K562 (cell line): ENCODE measurements around the gene PADI1. TPM values are rescaled to one million over a fixed set of nuclear protein-coding genes. Genes with fewer than 3 reads are reported as not detected.

Source experiments
- ATAC-seq: fragments of 200-7000 bp; cut with Tn5 transposase; 3 replicates; pipeline ENCODE4 v1.9.1; 2020; ENCODE audit warnings: moderate library complexity
- BruUV-seq: library from RNA; stranded (reverse); fragments of 400-500 nt; replicated peaks from 2 replicates; lab custom pipeline; 2021; lab: Mats Ljungman, UMichigan
- CTCF ChIA-PET: fragments of 300-600 bp; formaldehyde crosslinking; extraction: SDS; loops from one replicate; lab custom pipeline; 2021; ENCODE audit warnings: low intra/inter-chr PET ratio; lab: Yijun Ruan, JAX
- POLR2A ChIA-PET: fragments of 300-600, 350-650 bp; sonication (Branson Sonifier 250); formaldehyde crosslinking; extraction: SDS; loops from one replicate; lab custom pipeline; 2021; ENCODE audit warnings: antibody characterized with exemption, inconsistent platforms; lab: Yijun Ruan, JAX
- DNase-seq, 4 experiments: peaks; one replicate each; pipeline versions ENCODE4 v3.0.0 to v3.0.0-alpha.2; 2011 to 2018; ENCODE audit warnings: low spot score in 3 of 4, mixed read lengths in 3 of 4; ENCODE audit errors: extremely low read depth in 1 of 4
- FAIRE-seq: peaks from 2 replicates; lab custom pipeline; 2011; peaks lifted over from hg19 to GRCh38; lab: Jason Lieb, UNC
- H2AFZ ChIP-seq: 2 replicates; pipeline ENCODE4 v1.6.0; 2011; ENCODE audit warnings: low read depth, low read length, control low read depth, inconsistent platforms
- H3K27ac ChIP-seq: fragments of 200-600 bp; 3 replicates; pipeline ENCODE4 v1.8.0; 2011; ENCODE audit warnings: low read depth, mild to moderate bottlenecking, control low read depth, inconsistent platforms, low read length, moderate library complexity, mixed read lengths; ENCODE audit errors: extremely low read depth
- H3K27me3 ChIP-seq, 2 experiments: fragments of 300-600 bp in 1 of 2; 2 replicates in 1 of 2; 3 replicates in 1 of 2; pipeline versions ENCODE4 v1.6.0 to v1.8.0; 2011; ENCODE audit warnings: inconsistent platforms in 2 of 2, low read length in 2 of 2, mild to moderate bottlenecking in 1 of 2, mixed read lengths in 1 of 2, moderate library complexity in 1 of 2; ENCODE audit not compliant: control insufficient read depth in 2 of 2, insufficient read depth in 2 of 2
- H3K36me3 ChIP-seq: fragments of 300-600 bp; 3 replicates; pipeline ENCODE4 v1.8.0; 2011; ENCODE audit warnings: mild to moderate bottlenecking, low read length, inconsistent platforms; ENCODE audit not compliant: control insufficient read depth, insufficient read depth
- H3K4me1 ChIP-seq, 2 experiments: fragments of 200-600 bp in 1 of 2; replicated peaks in 1 of 2; 2 replicates in 1 of 2; 3 replicates in 1 of 2; pipeline versions ENCODE4 v1.5.1 to v1.8.0; 2011; ENCODE audit warnings: inconsistent platforms in 2 of 2, low read length in 2 of 2, mild to moderate bottlenecking in 1 of 2, mixed read lengths in 1 of 2, moderate library complexity in 1 of 2; ENCODE audit not compliant: control insufficient read depth in 2 of 2, insufficient read depth in 2 of 2
- H3K4me2 ChIP-seq: 2 replicates; pipeline ENCODE4 v1.6.1; 2011; ENCODE audit warnings: low read length, control low read depth, inconsistent platforms, mixed read lengths; ENCODE audit not compliant: insufficient read depth
- H3K4me3 ChIP-seq: fragments of 200-600 bp; sonication (generic), shearing (Covaris generic); 2 replicates; pipeline ENCODE4 v1.5.1; 2016; ENCODE audit warnings: control low read depth, inconsistent platforms
- H3K79me2 ChIP-seq: fragments of 200-600 bp; 3 replicates; pipeline ENCODE4 v1.8.0; 2011; ENCODE audit warnings: low read length, inconsistent platforms; ENCODE audit not compliant: control insufficient read depth, insufficient read depth
- H3K9ac ChIP-seq, 2 experiments: 2 replicates each; pipeline versions ENCODE4 v1.6.0 to v1.6.1; 2011; ENCODE audit warnings: low read depth in 2 of 2, low read length in 2 of 2, control low read depth in 1 of 2, inconsistent platforms in 1 of 2, mild to moderate bottlenecking in 1 of 2, mixed read lengths in 1 of 2; ENCODE audit not compliant: insufficient read depth in 1 of 2
- H3K9me1 ChIP-seq: one replicate; pipeline ENCODE4 v1.6.0; 2011; ENCODE audit warnings: inconsistent platforms, mild to moderate bottlenecking, low read length, moderate library complexity; ENCODE audit not compliant: control insufficient read depth, insufficient read depth
- H3K9me3 ChIP-seq: replicated peaks from 2 replicates; pipeline ENCODE4 v1.5.1; 2011; ENCODE audit warnings: low read depth, low read length, inconsistent platforms; ENCODE audit not compliant: control insufficient read depth, insufficient read depth
- H4K20me1 ChIP-seq: replicated peaks from 2 replicates; pipeline ENCODE4 v1.6.1; 2011; ENCODE audit warnings: low read length, inconsistent platforms, mixed read lengths; ENCODE audit not compliant: control insufficient read depth, insufficient read depth
- CBX1 ChIP-seq: sonication (generic); IDR thresholded peaks from 2 replicates; pipeline ENCODE4 v1.6.1; 2016; ENCODE audit warnings: antibody characterized with exemption, low read depth, mild to moderate bottlenecking
- ETV1 ChIP-seq: fragments of 450-650 bp; conservative IDR thresholded peaks from 2 replicates; pipeline ENCODE4 v1.6.1; 2016; ENCODE audit warnings: missing genetic modification characterization, control low read depth, low read depth, missing compliant biosample characterization
- FOXP1 ChIP-seq: sonication (generic); formaldehyde crosslinking; IDR thresholded peaks from 2 replicates; pipeline ENCODE4 v1.8.0; 2022; ENCODE audit warnings: mild to moderate bottlenecking, missing genetic modification reagents
- NELFE ChIP-seq: IDR thresholded peaks from 2 replicates; pipeline ENCODE4 v1.6.1; 2011; ENCODE audit warnings: mild to moderate bottlenecking; ENCODE audit not compliant: insufficient read depth, insufficient read length
- RBFOX2 ChIP-seq: fragments of 200-400 bp; formaldehyde crosslinking; IDR thresholded peaks from 2 replicates; pipeline ENCODE4 v1.6.1; 2017; ENCODE audit warnings: low read depth, mild to moderate bottlenecking, low read length, moderate library complexity
- ZNF766 ChIP-seq: fragments of 200-800 bp; sonication (Bioruptor generic); conservative IDR thresholded peaks from 2 replicates; pipeline ENCODE4 v1.6.1; 2016; ENCODE audit warnings: missing genetic modification characterization, missing compliant biosample characterization
- WGBS: fragments of 100-300 bp; shearing (Covaris generic); methylation state at CpG from one replicate; pipeline ENCODE4 v1.1.6; 2016; ENCODE audit warnings: low coverage, mixed read lengths; ENCODE audit not compliant: insufficient coverage; ENCODE audit errors: missing lambda C conversion rate; 5-methylcytosine and 5-hydroxymethylcytosine counted together
- in situ Hi-C: fragments of 300-500 bp; cut with MboI; formaldehyde crosslinking; loops from 4 replicates; pipeline ENCODE4 v1.15.0; 2018; ENCODE audit warnings: inconsistent platforms, mixed read lengths
- intact Hi-C: fragments of 100-400 bp; cut with micrococcal nuclease; formaldehyde crosslinking; loops from 2 replicates; pipeline ENCODE4 v1.14.2; 2022
- polyA plus RNA-seq, 8 experiments: library from polyadenylated mRNA; depleted of rRNA in 4 of 8; stranded (reverse) in 5 of 8; unstranded in 3 of 8; fragments of >200 nt; fragmentation: Nextera tagmentation in 2 of 8; fragmentation: Illumina TruSeq in 1 of 8; extraction: Ambion mirVana in 2 of 8; extraction: Trizol in 1 of 8; gene quantifications; 2 replicates each; pipeline versions ENCODE4 v1.2.1 to v1.2.3, GENCODE V29; 2011 to 2014; ENCODE audit warnings: inconsistent platforms in 1 of 8, missing spikeins in 1 of 8
- total RNA-seq, 7 experiments: library from RNA; depleted of rRNA in 6 of 7; stranded (reverse); fragments of >200 nt in 6 of 7; fragmentation: Illumina TruSeq in 2 of 7; extraction: Trizol in 2 of 7; gene quantifications; 2 replicates each; pipeline versions ENCODE4 v1.2.1 to v1.2.3, GENCODE V29; 2011 to 2021; ENCODE audit warnings: low replicate concordance in 1 of 7
- TF ChIP-seq, protein P1 (sequence below): fragments of 450-650 bp; formaldehyde crosslinking; IDR thresholded peaks from 2 replicates; pipeline ENCODE4 v1.4.0; 2020; ENCODE audit warnings: mild to moderate bottlenecking, moderate library complexity
- TF ChIP-seq, protein P2 (sequence below): fragments of 250-450 bp; sonication (Bioruptor Pico); IDR thresholded peaks from 2 replicates; pipeline ENCODE4 v1.8.0; 2021; ENCODE audit warnings: borderline replicate concordance, mild to moderate bottlenecking, moderate library complexity; ENCODE audit not compliant: poor library complexity, severe bottlenecking
- TF ChIP-seq, protein P3 (sequence below): fragments of 250-450 bp; sonication (Bioruptor Pico); IDR thresholded peaks from 2 replicates; pipeline ENCODE4 v1.4.0; 2020; ENCODE audit warnings: mild to moderate bottlenecking, moderate library complexity

The PADI1 gene
- total and polyA plus RNA-seq, 9 of the 15 experiments (the other 6 are each of a cell fraction or from before 2014, with no cell fraction given) = not detected

DNA sequence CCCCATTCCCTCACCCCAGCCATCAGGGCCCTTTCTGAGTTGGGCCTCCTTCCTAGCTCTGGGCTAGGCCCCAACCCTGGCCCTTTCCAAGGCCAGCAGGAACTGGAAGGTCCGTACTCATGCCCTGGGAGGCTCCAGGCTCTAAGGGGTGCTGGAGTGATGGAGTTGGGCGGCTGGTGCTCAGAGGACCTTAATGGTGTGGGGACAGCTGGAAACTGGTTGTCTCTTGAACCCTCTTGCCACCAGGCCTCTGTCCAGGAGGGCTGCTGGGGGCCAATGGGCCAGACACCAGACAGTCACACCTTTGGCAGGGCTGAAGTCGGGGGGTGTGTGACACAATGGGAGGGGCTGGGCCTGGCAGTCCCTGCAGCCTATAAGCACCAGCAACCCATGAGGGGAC, 9.2 kb upstream of the PADI1 start:
- Histone ChIP-seq H2AFZ (no peak overlapping the region), H3K4me2 (no peak overlapping the region), H4K20me1 (peaks cover 3% of the 10 kb centered on the region; the same call in 1 of the 2 replicates)
- CTCF ChIA-PET = no interaction called here
- intact Hi-C loops = no loop called here
- no TSS peak for BruUV-seq
- TF ChIP-seq RBFOX2 (no peak), CBX1 (no peak), NELFE (no peak), ETV1 (no peak), FOXP1 (CRISPR knock-in tag) (no peak), ZNF766 (no peak)
- TF ChIP-seq, protein P1, sequence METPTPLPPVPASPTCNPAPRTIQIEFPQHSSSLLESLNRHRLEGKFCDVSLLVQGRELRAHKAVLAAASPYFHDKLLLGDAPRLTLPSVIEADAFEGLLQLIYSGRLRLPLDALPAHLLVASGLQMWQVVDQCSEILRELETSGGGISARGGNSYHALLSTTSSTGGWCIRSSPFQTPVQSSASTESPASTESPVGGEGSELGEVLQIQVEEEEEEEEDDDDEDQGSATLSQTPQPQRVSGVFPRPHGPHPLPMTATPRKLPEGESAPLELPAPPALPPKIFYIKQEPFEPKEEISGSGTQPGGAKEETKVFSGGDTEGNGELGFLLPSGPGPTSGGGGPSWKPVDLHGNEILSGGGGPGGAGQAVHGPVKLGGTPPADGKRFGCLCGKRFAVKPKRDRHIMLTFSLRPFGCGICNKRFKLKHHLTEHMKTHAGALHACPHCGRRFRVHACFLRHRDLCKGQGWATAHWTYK (CRISPR knock-in tag) = no peak
- TF ChIP-seq, protein P2, sequence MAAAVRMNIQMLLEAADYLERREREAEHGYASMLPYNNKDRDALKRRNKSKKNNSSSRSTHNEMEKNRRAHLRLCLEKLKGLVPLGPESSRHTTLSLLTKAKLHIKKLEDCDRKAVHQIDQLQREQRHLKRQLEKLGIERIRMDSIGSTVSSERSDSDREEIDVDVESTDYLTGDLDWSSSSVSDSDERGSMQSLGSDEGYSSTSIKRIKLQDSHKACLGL (CRISPR knock-in tag) = no peak
- TF ChIP-seq, protein P3, sequence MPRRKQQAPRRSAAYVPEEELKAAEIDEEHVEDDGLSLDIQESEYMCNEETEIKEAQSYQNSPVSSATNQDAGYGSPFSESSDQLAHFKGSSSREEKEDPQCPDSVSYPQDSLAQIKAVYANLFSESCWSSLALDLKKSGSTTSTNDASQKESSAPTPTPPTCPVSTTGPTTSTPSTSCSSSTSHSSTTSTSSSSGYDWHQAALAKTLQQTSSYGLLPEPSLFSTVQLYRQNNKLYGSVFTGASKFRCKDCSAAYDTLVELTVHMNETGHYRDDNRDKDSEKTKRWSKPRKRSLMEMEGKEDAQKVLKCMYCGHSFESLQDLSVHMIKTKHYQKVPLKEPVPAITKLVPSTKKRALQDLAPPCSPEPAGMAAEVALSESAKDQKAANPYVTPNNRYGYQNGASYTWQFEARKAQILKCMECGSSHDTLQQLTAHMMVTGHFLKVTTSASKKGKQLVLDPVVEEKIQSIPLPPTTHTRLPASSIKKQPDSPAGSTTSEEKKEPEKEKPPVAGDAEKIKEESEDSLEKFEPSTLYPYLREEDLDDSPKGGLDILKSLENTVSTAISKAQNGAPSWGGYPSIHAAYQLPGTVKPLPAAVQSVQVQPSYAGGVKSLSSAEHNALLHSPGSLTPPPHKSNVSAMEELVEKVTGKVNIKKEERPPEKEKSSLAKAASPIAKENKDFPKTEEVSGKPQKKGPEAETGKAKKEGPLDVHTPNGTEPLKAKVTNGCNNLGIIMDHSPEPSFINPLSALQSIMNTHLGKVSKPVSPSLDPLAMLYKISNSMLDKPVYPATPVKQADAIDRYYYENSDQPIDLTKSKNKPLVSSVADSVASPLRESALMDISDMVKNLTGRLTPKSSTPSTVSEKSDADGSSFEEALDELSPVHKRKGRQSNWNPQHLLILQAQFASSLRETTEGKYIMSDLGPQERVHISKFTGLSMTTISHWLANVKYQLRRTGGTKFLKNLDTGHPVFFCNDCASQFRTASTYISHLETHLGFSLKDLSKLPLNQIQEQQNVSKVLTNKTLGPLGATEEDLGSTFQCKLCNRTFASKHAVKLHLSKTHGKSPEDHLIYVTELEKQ = no peak
- TF ChIP-seq, all 486 proteins: peak for 0
- H3K27me3 ChIP-seq = peaks cover 11 to 48% of the 10 kb centered on the region in 2 experiments; a peak in 4 of 5 replicates
- H3K4me1 ChIP-seq = peaks cover 0 to 8% of the 10 kb centered on the region in 2 experiments; a peak in 2 of 5 replicates
- WGBS = 8% methylated on average over 3 of the region's 3 CpGs
- ATAC-seq = no peak
- H3K79me2 ChIP-seq = no peaks in the 10 kb centered on the region
- H3K27ac ChIP-seq = no peak overlapping the region
- DNase-seq = no peak
- no peaks in the 10 kb centered on the region for H3K9me3 ChIP-seq
- no peak for FAIRE-seq
- no peaks in the 10 kb centered on the region for H3K36me3 ChIP-seq
- no peak overlapping the region for H3K4me3 ChIP-seq
- no peaks in the 10 kb centered on the region for H3K9me1 ChIP-seq
- in situ Hi-C loops = no loop called here
- H3K9ac ChIP-seq = no peak overlapping the region
- POLR2A ChIA-PET = interaction anchor here (0.6 to 1.1 kb wide), 2 partner anchors 11 to 217 kb away, joined by 3 to 5 read pairs; no protein-coding TSS in a partner anchor
